Endothelial cell of umbilical vein (primary cell): Measurements from ENCODE around the gene VSIG4. TPM values are rescaled to one million over a fixed set of nuclear protein-coding genes. Genes with fewer than 3 reads are reported as not detected.

ENCODE experiments used
- BruUV-seq: library from RNA; stranded (reverse); fragments of 400-500 nt; replicated peaks from 2 replicates; lab custom pipeline; 2021; lab: Mats Ljungman, UMichigan
- CTCF ChIA-PET: fragments of 300-600, 350-600 bp; sonication (Branson Sonifier 250); formaldehyde crosslinking; loops from one replicate; lab custom pipeline; 2021; ENCODE audit warnings: antibody characterized with exemption, inconsistent platforms; lab: Charles Lee
- POLR2A ChIA-PET: fragments of 300-600, 350-600 bp; sonication (Branson Sonifier 250); formaldehyde crosslinking; loops from one replicate; lab custom pipeline; 2021; ENCODE audit warnings: antibody characterized with exemption, inconsistent platforms; lab: Charles Lee
- DNase-seq: peaks from one replicate; pipeline ENCODE4 v3.0.0-alpha.2; 2011; ENCODE audit warnings: low read depth, low spot score
- FAIRE-seq: peaks from 2 replicates; lab custom pipeline; 2011; peaks lifted over from hg19 to GRCh38; lab: Jason Lieb, UNC
- H2AFZ ChIP-seq: 2 replicates; pipeline ENCODE4 v1.6.0; 2012; ENCODE audit warnings: low read depth, low read length, control low read depth, inconsistent platforms
- H3K27ac ChIP-seq: 2 replicates; pipeline ENCODE4 v1.5.1; 2011; ENCODE audit warnings: low read depth, mild to moderate bottlenecking, control low read depth, low read length, moderate library complexity; ENCODE audit not compliant: insufficient read depth
- H3K27me3 ChIP-seq, 2 experiments: 2 replicates each; pipeline versions ENCODE4 v1.6.0 to v1.6.1; 2011; ENCODE audit warnings: low read length in 2 of 2, mixed read lengths in 1 of 2; ENCODE audit not compliant: control insufficient read depth in 2 of 2, insufficient read depth in 2 of 2
- H3K36me3 ChIP-seq, 2 experiments: 2 replicates in 1 of 2; 3 replicates in 1 of 2; pipeline ENCODE4 v1.5.1; 2011; ENCODE audit warnings: low read length in 2 of 2, mild to moderate bottlenecking in 1 of 2, moderate library complexity in 1 of 2; ENCODE audit not compliant: control insufficient read depth in 2 of 2, insufficient read depth in 2 of 2; ENCODE audit errors: extremely low read depth in 1 of 2
- H3K4me1 ChIP-seq: 3 replicates; pipeline ENCODE4 v1.5.1; 2011; ENCODE audit warnings: mild to moderate bottlenecking, low read length; ENCODE audit not compliant: control insufficient read depth, insufficient read depth; ENCODE audit errors: extremely low read depth
- H3K4me2 ChIP-seq: 2 replicates; pipeline ENCODE4 v1.6.1; 2011; ENCODE audit warnings: low read length, control low read depth, mixed read lengths; ENCODE audit not compliant: insufficient read depth
- H3K4me3 ChIP-seq, 3 experiments: fragments of 200-600 bp in 1 of 3; sonication (generic), shearing (Covaris generic) in 1 of 3; replicated peaks in 1 of 3; 2 replicates each; pipeline ENCODE4 v1.5.1; 2011 to 2016; ENCODE audit warnings: control low read depth in 3 of 3, low read length in 3 of 3, mild to moderate bottlenecking in 2 of 3, inconsistent platforms in 1 of 3, low read depth in 1 of 3, moderate library complexity in 1 of 3; ENCODE audit not compliant: insufficient read depth in 1 of 3
- H3K79me2 ChIP-seq: 2 replicates; pipeline ENCODE4 v1.6.0; 2012; ENCODE audit warnings: low read length, inconsistent platforms; ENCODE audit not compliant: control insufficient read depth, insufficient read depth
- H3K9ac ChIP-seq: replicated peaks from 2 replicates; pipeline ENCODE3; 2011; ENCODE audit warnings: low read length, control low read depth; ENCODE audit not compliant: insufficient read depth; ENCODE audit errors: extremely low read depth
- H3K9me1 ChIP-seq: replicated peaks from 3 replicates; pipeline ENCODE4 v1.6.0; 2011; ENCODE audit warnings: mild to moderate bottlenecking, low read length; ENCODE audit not compliant: control insufficient read depth, insufficient read depth; ENCODE audit errors: extremely low read depth
- H3K9me3 ChIP-seq: replicated peaks from 2 replicates; pipeline ENCODE4 v1.5.1; 2012; ENCODE audit warnings: low read length, inconsistent platforms; ENCODE audit not compliant: control insufficient read depth, insufficient read depth
- H4K20me1 ChIP-seq: replicated peaks from 2 replicates; pipeline ENCODE3; 2011; ENCODE audit warnings: mild to moderate bottlenecking, low read length; ENCODE audit not compliant: control insufficient read depth, insufficient read depth; ENCODE audit errors: extremely low read depth
- CTCF ChIP-seq, 2 donors: IDR thresholded peaks; 1 replicate in 1 of 2; 2 replicates in 1 of 2; pipeline ENCODE4 v1.5.1; 2011; ENCODE audit warnings: low read length in 2 of 2, mild to moderate bottlenecking in 2 of 2, moderate library complexity in 2 of 2, control low read depth in 1 of 2, inconsistent platforms in 1 of 2, low read depth in 1 of 2; ENCODE audit not compliant: insufficient read depth in 1 of 2; ENCODE audit errors: extremely low read depth in 1 of 2
- EZH2 ChIP-seq: IDR thresholded peaks from 2 replicates; pipeline ENCODE4 v1.6.1; 2012; ENCODE audit warnings: borderline replicate concordance, low read depth, mild to moderate bottlenecking, moderate library complexity, low read length, inconsistent platforms; ENCODE audit not compliant: severe bottlenecking
- FOS ChIP-seq: IDR thresholded peaks from 2 replicates; pipeline ENCODE4 v1.6.1; 2011; ENCODE audit warnings: mild to moderate bottlenecking, low read length, moderate library complexity, borderline replicate concordance; ENCODE audit not compliant: insufficient read depth
- GATA2 ChIP-seq: IDR thresholded peaks from 2 replicates; pipeline ENCODE4 v1.7.0; 2011; ENCODE audit warnings: low read depth, mild to moderate bottlenecking, moderate library complexity, mixed read lengths, low read length; ENCODE audit not compliant: insufficient read length, insufficient read depth
- JUN ChIP-seq: IDR thresholded peaks from 2 replicates; pipeline ENCODE4 v1.6.1; 2011; ENCODE audit warnings: borderline replicate concordance, low read depth; ENCODE audit not compliant: insufficient read length, insufficient read depth
- MAX ChIP-seq: IDR thresholded peaks from 2 replicates; pipeline ENCODE4 v1.6.1; 2011; ENCODE audit not compliant: insufficient read depth, insufficient read length
- MYC ChIP-seq: IDR thresholded peaks from one replicate; pipeline ENCODE4 v1.6.1; 2011; ENCODE audit warnings: mild to moderate bottlenecking, low read depth, low read length
- POLR2A ChIP-seq: IDR thresholded peaks from 2 replicates; pipeline ENCODE4 v1.6.1; 2012; ENCODE audit warnings: low read depth, mild to moderate bottlenecking, control low read depth, low read length
- POLR2AphosphoS5 ChIP-seq: IDR thresholded peaks from 2 replicates; pipeline ENCODE4 v1.6.1; 2012; ENCODE audit warnings: low read depth, mild to moderate bottlenecking, control low read depth, low read length, moderate library complexity; ENCODE audit not compliant: insufficient read depth
- dilution Hi-C: fragments of 300-500 bp; cut with MboI; formaldehyde crosslinking; loops from one replicate; pipeline ENCODE4 v1.15.0; 2019; ENCODE audit warnings: low sequenced_read_pairs; ENCODE audit not compliant: extremely low pct_ligation_motif_present
- intact Hi-C: fragments of 100-400 bp; cut with micrococcal nuclease; formaldehyde crosslinking; loops from one replicate; pipeline ENCODE4 v1.10.0; 2022
- polyA plus RNA-seq, 4 experiments: library from polyadenylated mRNA; depleted of rRNA in 3 of 4; stranded (reverse) in 3 of 4; unstranded in 1 of 4; fragments of >200 nt; gene quantifications; 2 replicates each; pipeline versions ENCODE4 v1.2.1 to v1.2.3, GENCODE V29; 2011 to 2012; ENCODE audit warnings: missing spikeins in 1 of 4
- total RNA-seq: library from RNA; stranded (reverse); gene quantifications from 2 replicates; pipeline ENCODE4 v1.2.3, GENCODE V29; 2021

The VSIG4 gene
- total and polyA plus RNA-seq, 2 donors (not counting 3 experiments of a cell fraction or from before 2014, with no cell fraction given): not detected

- Histone ChIP-seq H3K9ac (no peak overlapping the region), H3K27ac (no peak overlapping the region), H3K4me3 (no peak overlapping the region), H3K36me3 (no peaks in the 10 kb centered on the region), H3K27me3 (no peaks in the 10 kb centered on the region), H2AFZ (no peak overlapping the region), H3K79me2 (no peaks in the 10 kb centered on the region), H3K4me2 (no peak overlapping the region), H3K9me3 (no peaks in the 10 kb centered on the region), H3K4me1 (no peaks in the 10 kb centered on the region), H4K20me1 (no peaks in the 10 kb centered on the region), H3K9me1 (no peaks in the 10 kb centered on the region)
- TF ChIP-seq MAX (no peak), POLR2A (no peak), MYC (no peak), FOS (no peak), JUN (no peak), POLR2AphosphoS5 (no peak)
- BruUV-seq: no TSS peak
- POLR2A ChIA-PET: no interaction called here
- intact Hi-C loops: no loop called here
- FAIRE-seq (no peak), DNase-seq (no peak)
- CTCF ChIA-PET: interaction anchor here (0.9 kb wide), 1 partner anchor 9 kb away, joined by 3 read pairs; no protein-coding TSS in a partner anchor
- dilution Hi-C loops: no loop called here
Measured at GRCh38 chrX:66007851-66008250, 32.0 kb downstream of the VSIG4 start.

- no peaks in the 10 kb centered on the region for H3K4me1 ChIP-seq
- CTCF ChIA-PET: no interaction called here
- H3K9me1 ChIP-seq: no peaks in the 10 kb centered on the region
- intact Hi-C loops (no loop called here), dilution Hi-C loops (no loop called here)
- H3K36me3 ChIP-seq: no peaks in the 10 kb centered on the region
- DNase-seq (no peak), FAIRE-seq (no peak)
- no peak overlapping the region for H3K9ac ChIP-seq
- BruUV-seq: no TSS peak
- POLR2A ChIA-PET: no interaction called here
- H4K20me1 ChIP-seq: no peaks in the 10 kb centered on the region
- H3K4me2 ChIP-seq: no peak overlapping the region
- no peak overlapping the region for H3K27ac ChIP-seq
- no peaks in the 10 kb centered on the region for H3K9me3 ChIP-seq
- no peak overlapping the region for H2AFZ ChIP-seq
- TF ChIP-seq MYC: no peak
- no peak for TF ChIP-seq EZH2
- no peak for TF ChIP-seq POLR2AphosphoS5
- TF ChIP-seq JUN: no peak
- TF ChIP-seq MAX: no peak
- TF ChIP-seq GATA2: no peak
- no peak for TF ChIP-seq POLR2A
- no peak for TF ChIP-seq FOS
- TF ChIP-seq CTCF (IDR thresholded peaks at IDR 0.05; ENCODE audit: extremely low read depth in 1 of 2, insufficient read depth in 1 of 2, low read depth in 1 of 2, low read length in 2 of 2): no peak
- H3K79me2 ChIP-seq: no peaks in the 10 kb centered on the region
- no peak overlapping the region for H3K4me3 ChIP-seq
- no peaks in the 10 kb centered on the region for H3K27me3 ChIP-seq
Measured at GRCh38 chrX:66005830-66006449, 33.9 kb downstream of the VSIG4 start.
